SU-DHL-6 (cell line): ENCODE data around the gene BTBD16.

ENCODE experiments used
- H2AFZ ChIP-seq: fragments of 200-600 bp; sonication (generic); 2 replicates; pipeline ENCODE4 v1.6.1; 2014; ENCODE audit warnings: low read depth, mild to moderate bottlenecking, moderate library complexity, mixed read lengths, antibody characterized with exemption, low read length; ENCODE audit not compliant: severe bottlenecking
- H3F3A ChIP-seq: fragments of 200-600 bp; shearing (Covaris generic); 2 replicates; pipeline ENCODE4 v1.6.0; 2016; ENCODE audit warnings: antibody characterized with exemption, mild to moderate bottlenecking; ENCODE audit not compliant: insufficient read depth
- H3K27ac ChIP-seq: fragments of 200-600 bp; sonication (generic); 2 replicates; pipeline ENCODE4 v1.5.1; 2016; ENCODE audit warnings: low read depth, mild to moderate bottlenecking, low read length, moderate library complexity, mixed read lengths
- H3K27me3 ChIP-seq: fragments of 200-600 bp; sonication (generic), shearing (Covaris generic); 2 replicates; pipeline ENCODE4 v1.6.0; 2014; ENCODE audit warnings: mild to moderate bottlenecking, low read length
- H3K36me3 ChIP-seq: fragments of 200-600 bp; sonication (generic); 2 replicates; pipeline ENCODE4 v1.6.1; 2014; ENCODE audit warnings: mild to moderate bottlenecking, low read length, mixed read lengths
- H3K4me2 ChIP-seq: fragments of 300-600, 200-600 bp; shearing (Covaris generic), sonication (generic); 2 replicates; pipeline ENCODE4 v1.6.0; 2014; ENCODE audit warnings: low read length, low read depth, mild to moderate bottlenecking; ENCODE audit not compliant: poor library complexity, severe bottlenecking
- H3K4me3 ChIP-seq: fragments of 200-600 bp; sonication (generic); 2 replicates; pipeline ENCODE4 v1.5.1; 2014; ENCODE audit warnings: antibody characterized with exemption, low read length, mild to moderate bottlenecking, mixed read lengths; ENCODE audit not compliant: insufficient read depth, poor library complexity, severe bottlenecking
- H3K79me2 ChIP-seq: fragments of 200-600 bp; sonication (generic); 2 replicates; pipeline ENCODE4 v1.6.1; 2014; ENCODE audit warnings: mild to moderate bottlenecking, low read length, moderate library complexity; ENCODE audit not compliant: insufficient read depth
- H3K9ac ChIP-seq: fragments of 200-600 bp; sonication (generic); 2 replicates; pipeline ENCODE4 v1.7.0; 2014; ENCODE audit warnings: mild to moderate bottlenecking, low read length
- H3K9me2 ChIP-seq: fragments of 200-600 bp; sonication (generic); replicated peaks from 2 replicates; pipeline ENCODE4 v1.6.1; 2014; ENCODE audit warnings: low read length; ENCODE audit not compliant: insufficient read depth
- H3K9me3 ChIP-seq: fragments of 200-600 bp; sonication (generic); 2 replicates; pipeline ENCODE4 v1.6.1; 2014; ENCODE audit warnings: low read length, mixed read lengths; ENCODE audit not compliant: insufficient read depth
- H4K20me1 ChIP-seq: fragments of 200-600 bp; sonication (generic); 2 replicates; pipeline ENCODE4 v1.6.1; 2014; ENCODE audit warnings: low read depth, mild to moderate bottlenecking, antibody characterized with exemption, low read length, moderate library complexity, mixed read lengths
- CTCF ChIP-seq: fragments of 200-600 bp; sonication (generic); IDR thresholded peaks from one replicate; pipeline ENCODE4 v1.5.1; 2017; ENCODE audit warnings: antibody characterized with exemption, mild to moderate bottlenecking, low read length, moderate library complexity; ENCODE audit not compliant: insufficient read depth, poor library complexity, severe bottlenecking
- EZH2phosphoT487 ChIP-seq: fragments of 200-600 bp; sonication (generic), shearing (Covaris generic); conservative IDR thresholded peaks from 2 replicates; pipeline ENCODE4 v1.6.1; 2018; ENCODE audit warnings: mild to moderate bottlenecking, antibody characterized with exemption, low read length, moderate library complexity, mixed read lengths

BTBD16 gene

DNA sequence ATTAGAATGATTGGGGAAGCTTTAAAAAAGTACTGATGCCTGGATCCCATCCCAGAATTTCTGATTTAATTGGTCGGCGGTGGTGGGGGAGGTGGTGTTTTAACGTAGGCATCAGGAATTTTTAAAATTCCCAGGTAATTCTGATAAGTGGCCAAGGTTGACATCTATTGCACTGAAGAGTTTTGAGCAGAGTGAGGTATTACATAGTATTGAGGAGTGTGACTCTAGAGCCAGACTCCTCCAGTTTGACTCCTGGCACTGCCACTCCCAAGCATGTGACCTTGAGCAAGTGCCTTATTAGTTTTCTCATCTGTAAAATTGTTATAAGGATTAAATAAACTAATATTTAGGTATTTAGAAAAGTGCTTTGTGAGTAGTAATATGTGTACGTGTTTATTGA, 109.6 kb downstream of the BTBD16 start:
- no peaks in the 10 kb centered on the region for H3K27me3 ChIP-seq
- H3K4me3 ChIP-seq = no peak overlapping the region
- no peak overlapping the region for H2AFZ ChIP-seq
- no peaks in the 10 kb centered on the region for H3K9me3 ChIP-seq
- no peaks in the 10 kb centered on the region for H3F3A ChIP-seq
- no peak for TF ChIP-seq EZH2phosphoT487
- no peak overlapping the region for H3K27ac ChIP-seq
- H4K20me1 ChIP-seq = no peaks in the 10 kb centered on the region
- no peaks in the 10 kb centered on the region for H3K9me2 ChIP-seq
- H3K79me2 ChIP-seq = no peaks in the 10 kb centered on the region
- no peaks in the 10 kb centered on the region for H3K36me3 ChIP-seq
- no peak overlapping the region for H3K4me2 ChIP-seq
- no peak overlapping the region for H3K9ac ChIP-seq

- H3K4me2 ChIP-seq = no peak overlapping the region
- H3K36me3 ChIP-seq = no peaks in the 10 kb centered on the region
- H3K9me2 ChIP-seq = no peaks in the 10 kb centered on the region
- H2AFZ ChIP-seq = no peak overlapping the region
- H3K9me3 ChIP-seq = no peaks in the 10 kb centered on the region
- H3K79me2 ChIP-seq = no peaks in the 10 kb centered on the region
- H4K20me1 ChIP-seq = no peaks in the 10 kb centered on the region; the same call in 1 of the 2 replicates
- H3F3A ChIP-seq = no peaks in the 10 kb centered on the region
- no peak overlapping the region for H3K9ac ChIP-seq
- TF ChIP-seq CTCF (no peak), EZH2phosphoT487 (no peak)
- H3K27me3 ChIP-seq = 0 out of 2 replicates have a peak, but pooled peaks cover 2% of the 10 kb centered on the region
- no peak overlapping the region for H3K4me3 ChIP-seq
- H3K27ac ChIP-seq = no peak overlapping the region
These were observed 110.6 kb downstream of the BTBD16 start for GRCh38 chr10:122381680-122382079.

DNA sequence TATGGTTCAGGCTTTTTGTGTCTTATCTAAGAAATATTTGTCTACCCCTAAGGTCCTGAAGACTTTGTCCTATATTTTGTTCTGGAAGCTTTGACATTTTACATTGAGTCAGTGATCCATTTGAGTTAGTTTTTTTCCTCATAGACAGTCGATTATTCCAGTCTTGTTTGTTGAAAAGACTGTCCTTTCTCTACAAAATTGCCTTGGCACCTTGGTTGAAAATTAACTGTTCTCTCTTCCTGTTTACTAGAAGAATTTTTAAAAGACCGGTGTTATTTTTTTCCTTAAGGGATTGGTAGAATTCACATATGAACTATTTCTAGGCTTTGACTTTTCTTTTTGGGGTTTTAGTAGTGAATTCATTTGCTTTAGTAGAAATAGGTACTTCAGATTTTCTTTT, 115.4 kb downstream of the BTBD16 start:
- H3K9me3 ChIP-seq = no peaks in the 10 kb centered on the region
- no peaks in the 10 kb centered on the region; the same call in 1 of the 2 replicates for H4K20me1 ChIP-seq
- no peak overlapping the region for H3K27ac ChIP-seq
- TF ChIP-seq CTCF (no peak), EZH2phosphoT487 (no peak)
- H3K79me2 ChIP-seq = no peaks in the 10 kb centered on the region
- no peaks in the 10 kb centered on the region for H3F3A ChIP-seq
- no peak overlapping the region for H3K4me3 ChIP-seq
- H3K36me3 ChIP-seq = no peaks in the 10 kb centered on the region
- H3K9ac ChIP-seq = no peak overlapping the region
- no peak overlapping the region for H2AFZ ChIP-seq
- H3K4me2 ChIP-seq = no peak overlapping the region
- H3K9me2 ChIP-seq = no peaks in the 10 kb centered on the region
- 0 out of 2 replicates have a peak, but pooled peaks cover 2% of the 10 kb centered on the region for H3K27me3 ChIP-seq

- TF ChIP-seq CTCF = no peak
- TF ChIP-seq EZH2phosphoT487 = no peak
- no peak overlapping the region for H3K27ac ChIP-seq
- H3K9ac ChIP-seq = no peak overlapping the region
- H3K9me2 ChIP-seq = no peaks in the 10 kb centered on the region
- no peak overlapping the region for H2AFZ ChIP-seq
- no peaks in the 10 kb centered on the region for H3K79me2 ChIP-seq
- H3K4me2 ChIP-seq = no peak overlapping the region
- no peaks in the 10 kb centered on the region for H3F3A ChIP-seq
- no peak overlapping the region for H3K4me3 ChIP-seq
- no peaks in the 10 kb centered on the region for H3K9me3 ChIP-seq
- H4K20me1 ChIP-seq = no peaks in the 10 kb centered on the region; the same call in 1 of the 2 replicates
- H3K36me3 ChIP-seq = no peaks in the 10 kb centered on the region
- 0 out of 2 replicates have a peak, but pooled peaks cover 2% of the 10 kb centered on the region for H3K27me3 ChIP-seq
These were observed 116.5 kb downstream of the BTBD16 start for GRCh38 chr10:122387572-122387971.
